Hepatocyte (in vitro differentiated cells): ENCODE results near the gene SGTA. TPM values are rescaled to one million over a fixed set of nuclear protein-coding genes. Genes with fewer than 3 reads are reported as not detected.

Source experiments
- DNase-seq: peaks from one replicate; pipeline ENCODE4 v3.0.0-alpha.2; 2016; ENCODE audit warnings: low spot score
- H2AFZ ChIP-seq: fragments of 200-600 bp; sonication (generic); 2 replicates; pipeline ENCODE4 v1.6.0; 2016; ENCODE audit warnings: antibody characterized with exemption, mild to moderate bottlenecking
- H3K27ac ChIP-seq: fragments of 200-600 bp; sonication (generic); 2 replicates; pipeline ENCODE4 v1.5.1; 2016; ENCODE audit warnings: mild to moderate bottlenecking
- H3K27me3 ChIP-seq: fragments of 200-600 bp; sonication (generic); 2 replicates; pipeline ENCODE4 v1.6.1; 2016
- H3K36me3 ChIP-seq: fragments of 200-600 bp; sonication (generic); replicated peaks from 2 replicates; pipeline ENCODE4 v1.5.1; 2016; ENCODE audit warnings: low read depth; ENCODE audit not compliant: insufficient read depth
- H3K4me1 ChIP-seq: fragments of 200-600 bp; sonication (generic); 2 replicates; pipeline ENCODE4 v1.5.1; 2016; ENCODE audit warnings: mild to moderate bottlenecking, moderate library complexity; ENCODE audit not compliant: insufficient read depth
- H3K4me2 ChIP-seq: fragments of 200-600 bp; sonication (generic); 2 replicates; pipeline ENCODE4 v1.6.0; 2016
- H3K4me3 ChIP-seq: fragments of 200-600 bp; sonication (generic); 2 replicates; pipeline ENCODE4 v1.5.1; 2016; ENCODE audit warnings: mild to moderate bottlenecking
- H3K79me2 ChIP-seq: fragments of 200-600 bp; sonication (generic); 2 replicates; pipeline ENCODE4 v1.6.0; 2017; ENCODE audit warnings: mild to moderate bottlenecking
- H3K9me2 ChIP-seq: fragments of 200-600 bp; sonication (generic); replicated peaks from 2 replicates; pipeline ENCODE4 v1.6.0; 2017; ENCODE audit warnings: mild to moderate bottlenecking; ENCODE audit not compliant: insufficient read depth
- H3K9me3 ChIP-seq: fragments of 200-600 bp; sonication (generic); 2 replicates; pipeline ENCODE4 v1.5.1; 2016; ENCODE audit warnings: low read depth, mild to moderate bottlenecking
- H4K20me1 ChIP-seq: fragments of 200-600 bp; sonication (generic); 2 replicates; pipeline ENCODE4 v1.6.0; 2016; ENCODE audit warnings: mild to moderate bottlenecking; ENCODE audit not compliant: insufficient read depth, poor library complexity, severe bottlenecking
- EZH2 ChIP-seq: fragments of 200-600 bp; sonication (generic); IDR thresholded peaks from 2 replicates; pipeline ENCODE4 v1.6.1; 2016; ENCODE audit warnings: antibody characterized with exemption, mild to moderate bottlenecking, borderline replicate concordance
- EZH2phosphoT487 ChIP-seq: fragments of 200-600 bp; sonication (generic); IDR thresholded peaks from one replicate; pipeline ENCODE4 v1.6.1; 2018; ENCODE audit warnings: antibody characterized with exemption, mild to moderate bottlenecking, low read depth, moderate library complexity; ENCODE audit not compliant: unreplicated experiment, severe bottlenecking
- WGBS: methylation state at CpG from one replicate; pipeline ENCODE4 v1.1.6; 2016; ENCODE audit warnings: low lambda C conversion rate; ENCODE audit errors: missing lambda C conversion rate; 5-methylcytosine and 5-hydroxymethylcytosine counted together
- polyA plus RNA-seq: library from polyadenylated mRNA; unstranded; fragments of >200 nt; fragmentation: Nextera tagmentation; extraction: Ambion mirVana; gene quantifications from 2 replicates; pipeline ENCODE4 v1.2.1, GENCODE V29; 2016
- total RNA-seq: library from RNA; depleted of rRNA; stranded (reverse); fragments of >200 nt; gene quantifications from 2 replicates; pipeline ENCODE4 v1.2.3, GENCODE V29; 2014
- TF ChIP-seq, protein P1 (sequence below): fragments of 200-600 bp; sonication (generic); IDR thresholded peaks from 2 replicates; pipeline ENCODE4 v1.5.1; 2016; ENCODE audit warnings: antibody characterized with exemption, mild to moderate bottlenecking; ENCODE audit not compliant: poor library complexity

SGTA gene
- total and polyA plus RNA-seq, 2 experiments from 2014 or later = 37.4 to 62.8 TPM

DNA sequence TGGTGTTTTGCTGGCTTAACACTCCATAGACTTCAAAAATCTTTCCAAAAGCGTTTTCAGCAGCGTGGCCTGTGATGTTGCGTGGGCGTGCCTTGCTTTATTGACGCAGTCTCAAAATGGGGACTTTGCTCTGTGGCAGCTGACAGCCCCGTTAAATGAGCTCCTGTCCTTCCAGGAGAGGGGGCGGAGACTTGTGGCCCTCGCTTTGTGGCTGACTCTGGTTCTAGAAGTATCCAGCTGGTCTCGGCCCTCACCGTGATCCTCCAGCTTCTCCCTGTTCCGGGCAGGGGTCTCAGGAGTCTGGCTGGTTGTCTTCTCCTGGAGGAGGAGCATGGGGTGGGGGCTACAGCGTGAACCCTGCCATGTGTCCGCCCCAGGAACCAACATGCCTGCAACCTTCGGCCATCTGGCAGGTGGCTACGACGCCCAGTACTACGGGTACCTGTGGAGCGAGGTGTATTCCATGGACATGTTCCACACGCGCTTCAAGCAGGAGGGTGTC, 28.2 kb upstream of the SGTA start:
- Histone ChIP-seq H3K9me2 (no peaks in the 10 kb centered on the region), H3K27me3 (no peaks in the 10 kb centered on the region), H3K9me3 (no peaks in the 10 kb centered on the region), H4K20me1 (no peaks in the 10 kb centered on the region), H3K27ac (peak overlapping the region; percentile 58), H3K36me3 (no peaks in the 10 kb centered on the region), H3K4me2 (no peak overlapping the region), H2AFZ (no peak overlapping the region), H3K4me3 (no peak overlapping the region), H3K4me1 (no peaks in the 10 kb centered on the region), H3K79me2 (no peaks in the 10 kb centered on the region)
- no peak for TF ChIP-seq EZH2phosphoT487
- TF ChIP-seq, protein P1, sequence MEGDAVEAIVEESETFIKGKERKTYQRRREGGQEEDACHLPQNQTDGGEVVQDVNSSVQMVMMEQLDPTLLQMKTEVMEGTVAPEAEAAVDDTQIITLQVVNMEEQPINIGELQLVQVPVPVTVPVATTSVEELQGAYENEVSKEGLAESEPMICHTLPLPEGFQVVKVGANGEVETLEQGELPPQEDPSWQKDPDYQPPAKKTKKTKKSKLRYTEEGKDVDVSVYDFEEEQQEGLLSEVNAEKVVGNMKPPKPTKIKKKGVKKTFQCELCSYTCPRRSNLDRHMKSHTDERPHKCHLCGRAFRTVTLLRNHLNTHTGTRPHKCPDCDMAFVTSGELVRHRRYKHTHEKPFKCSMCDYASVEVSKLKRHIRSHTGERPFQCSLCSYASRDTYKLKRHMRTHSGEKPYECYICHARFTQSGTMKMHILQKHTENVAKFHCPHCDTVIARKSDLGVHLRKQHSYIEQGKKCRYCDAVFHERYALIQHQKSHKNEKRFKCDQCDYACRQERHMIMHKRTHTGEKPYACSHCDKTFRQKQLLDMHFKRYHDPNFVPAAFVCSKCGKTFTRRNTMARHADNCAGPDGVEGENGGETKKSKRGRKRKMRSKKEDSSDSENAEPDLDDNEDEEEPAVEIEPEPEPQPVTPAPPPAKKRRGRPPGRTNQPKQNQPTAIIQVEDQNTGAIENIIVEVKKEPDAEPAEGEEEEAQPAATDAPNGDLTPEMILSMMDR = no peak
- no peak for TF ChIP-seq EZH2
- WGBS = 90% methylated on average over 20 of the region's 20 CpGs
- DNase-seq = peak; percentile 58

DNA sequence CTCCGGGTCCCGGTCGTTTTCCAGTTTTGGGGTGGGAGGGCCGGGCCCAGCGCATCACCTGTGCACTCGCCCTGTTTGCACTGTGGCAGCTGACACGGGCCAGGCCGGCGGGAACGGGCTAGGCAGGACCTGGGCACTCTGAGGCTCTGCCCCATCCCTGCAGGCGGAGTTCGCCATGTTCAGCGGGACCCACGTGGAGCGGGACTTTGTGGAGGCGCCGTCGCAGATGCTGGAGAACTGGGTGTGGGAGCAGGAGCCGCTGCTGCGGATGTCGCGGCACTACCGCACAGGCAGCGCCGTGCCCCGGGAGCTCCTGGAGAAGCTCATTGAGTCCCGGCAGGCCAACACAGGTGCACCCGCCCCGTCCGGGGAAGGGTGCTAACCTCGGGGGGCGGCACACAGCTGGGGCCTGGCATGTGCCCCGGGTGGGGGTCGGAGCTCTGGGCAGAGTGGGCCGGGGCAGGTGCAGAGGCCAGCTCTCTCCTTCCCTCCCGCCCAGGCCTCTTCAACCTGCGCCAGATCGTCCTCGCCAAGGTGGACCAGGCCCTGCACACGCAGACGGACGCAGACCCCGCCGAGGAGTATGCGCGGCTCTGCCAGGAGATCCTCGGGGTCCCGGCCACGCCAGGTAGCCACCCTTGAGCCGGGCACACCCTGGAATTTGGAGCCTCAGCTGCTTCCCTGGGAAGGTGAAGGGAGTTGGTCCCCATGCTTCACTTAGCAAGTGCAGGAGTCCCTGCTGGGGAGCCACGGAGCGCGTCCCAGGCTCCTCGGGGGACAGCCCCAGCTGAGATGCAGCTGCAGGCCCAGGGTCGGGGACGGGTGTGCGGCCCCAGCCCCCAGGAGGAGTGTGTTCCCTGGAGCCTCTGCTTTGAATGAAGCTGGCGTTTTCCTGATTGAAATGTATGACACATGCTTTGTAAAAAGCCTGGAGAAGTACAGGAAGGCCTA, 27.3 kb upstream of the SGTA start:
- Histone ChIP-seq H2AFZ (no peak overlapping the region), H3K27me3 (no peaks in the 10 kb centered on the region), H3K4me3 (no peak overlapping the region), H3K36me3 (no peaks in the 10 kb centered on the region), H3K9me2 (no peaks in the 10 kb centered on the region), H3K79me2 (no peaks in the 10 kb centered on the region), H4K20me1 (no peaks in the 10 kb centered on the region), H3K4me2 (no peak overlapping the region), H3K9me3 (no peaks in the 10 kb centered on the region), H3K27ac (peak overlapping the region; percentile 58), H3K4me1 (no peaks in the 10 kb centered on the region)
- no peak for DNase-seq
- 98% methylated on average over 36 of the region's 58 CpGs for WGBS
- TF ChIP-seq, protein P1 = no peak
- TF ChIP-seq EZH2 = no peak

DNA sequence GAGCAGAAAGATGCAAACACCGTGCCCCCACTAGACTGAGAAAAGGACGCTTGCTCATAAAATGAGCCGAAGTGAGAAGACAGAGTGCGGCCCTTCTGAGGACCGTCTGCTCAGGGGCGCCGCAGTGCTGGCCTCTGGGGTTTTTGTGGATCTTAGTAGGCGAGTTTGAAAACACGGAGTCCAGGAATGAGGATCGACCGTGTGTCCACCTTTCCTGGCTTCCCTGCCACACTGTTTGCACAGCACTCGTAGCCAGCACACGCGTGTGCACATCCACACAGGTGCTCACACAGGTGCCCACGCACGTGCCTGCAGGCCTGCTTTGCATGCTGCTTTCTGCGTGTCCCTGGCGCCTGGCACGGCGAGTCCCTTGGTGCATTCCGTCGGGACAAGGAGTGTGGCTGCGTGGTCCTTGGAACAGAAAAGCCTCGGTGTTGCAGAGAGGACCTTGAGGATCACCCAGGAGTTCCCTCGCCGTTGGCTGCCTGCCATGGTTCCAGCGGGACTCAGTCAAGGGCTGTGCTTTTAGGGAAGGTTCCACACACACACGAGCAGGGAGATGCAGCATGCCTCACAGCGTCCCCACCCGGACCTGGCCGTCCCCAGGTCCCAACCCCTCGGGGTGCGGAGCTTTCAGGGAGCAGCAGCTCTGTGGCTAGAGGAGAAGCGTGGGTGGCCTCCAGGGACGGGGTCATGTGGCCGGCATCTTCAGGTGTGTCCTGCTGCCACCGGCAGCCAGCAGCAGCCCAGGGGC, 26.5 kb upstream of the SGTA start:
- H3K27me3 ChIP-seq = no peaks in the 10 kb centered on the region
- H3K9me3 ChIP-seq = no peaks in the 10 kb centered on the region
- DNase-seq = no peak
- H3K27ac ChIP-seq = no peak overlapping the region
- H4K20me1 ChIP-seq = no peaks in the 10 kb centered on the region
- 95% methylated on average over 36 of the region's 37 CpGs for WGBS
- H3K4me1 ChIP-seq = no peaks in the 10 kb centered on the region
- TF ChIP-seq, protein P1 = no peak
- TF ChIP-seq EZH2phosphoT487 (no peak), EZH2 (no peak)
- H3K36me3 ChIP-seq = no peaks in the 10 kb centered on the region
- no peaks in the 10 kb centered on the region for H3K9me2 ChIP-seq
- no peak overlapping the region for H3K4me3 ChIP-seq
- no peak overlapping the region for H3K4me2 ChIP-seq
- H2AFZ ChIP-seq = no peak overlapping the region
- H3K79me2 ChIP-seq = no peaks in the 10 kb centered on the region
